ENCODE data around the gene ASB9. TPM values are rescaled to one million over a fixed set of nuclear protein-coding genes. Genes with fewer than 3 reads are reported as not detected.
A peak's percentile ranks its signal among the peaks of the same experiment; 100 is the strongest.
"Not testable (repeated sequence)": the region's sequence is repeated elsewhere in the genome, so short reads cannot be mapped to it uniquely, and the experiment has no call there.

The ASB9 gene
- polyA plus RNA-seq (ENCODE audit: insufficient read length in 4 of 4) = 10 to 100 TPM; 11.2 to 14.1 (median 12.8) TPM

GRCh38 chrX:15269618-15270521 is at the start of gene ASB9:
Gene ASB9, minus strand, starts transcription at chrX:15270083. Its CDS starts 209 bp downstream, at chrX:15269874.
- DNase-seq (ENCODE audit: low read depth in 4 of 4, low spot score in 3 of 4) = peak in 3 of 4 donors; percentile 26 to 50 (median 32)

GRCh38 chrX:15319075-15319474 is 49.2 kb upstream of the ASB9 start:
- DNase-seq (ENCODE audit: low read depth in 4 of 4, low spot score in 3 of 4) = no peak

- no peak for DNase-seq (ENCODE audit: low read depth in 4 of 4, low spot score in 3 of 4)
Observed at GRCh38 chrX:15315509-15315908, 45.6 kb upstream of the ASB9 start, which contains the start of gene ASB11. Gene ASB11, minus strand, starts transcription at chrX:15315640. Its CDS starts 35 bp downstream, at chrX:15315605.

- no peak for DNase-seq (ENCODE audit: low read depth in 4 of 4, low spot score in 3 of 4)
Observed at GRCh38 chrX:15314472-15314871, 44.6 kb upstream of the ASB9 start.

GRCh38 chrX:15311119-15311518 is 41.2 kb upstream of the ASB9 start:
- no peak for DNase-seq (ENCODE audit: low read depth in 4 of 4, low spot score in 3 of 4)

- peak in 2 of 4 donors; percentile 33 to 43 for DNase-seq (ENCODE audit: low read depth in 4 of 4, low spot score in 3 of 4)
Observed at GRCh38 chrX:15310117-15310516, 40.2 kb upstream of the ASB9 start.

GRCh38 chrX:15305899-15306298 is 36.0 kb upstream of the ASB9 start:
- DNase-seq (ENCODE audit: low read depth in 4 of 4, low spot score in 3 of 4) = not testable (repeated sequence)

GRCh38 chrX:15301924-15302323 is 32.0 kb upstream of the ASB9 start:
- no peak for DNase-seq (ENCODE audit: low read depth in 4 of 4, low spot score in 3 of 4)

- no peak for DNase-seq (ENCODE audit: low read depth in 4 of 4, low spot score in 3 of 4)
Observed at GRCh38 chrX:15299941-15300851, 30.3 kb upstream of the ASB9 start.

- no peak for DNase-seq (ENCODE audit: low read depth in 4 of 4, low spot score in 3 of 4)
Observed at GRCh38 chrX:15298780-15299179, 28.9 kb upstream of the ASB9 start.

GRCh38 chrX:15298201-15298600 is 28.3 kb upstream of the ASB9 start:
- DNase-seq (ENCODE audit: low read depth in 4 of 4, low spot score in 3 of 4) = no peak

GRCh38 chrX:15293451-15293850 is 23.6 kb upstream of the ASB9 start:
- no peak for DNase-seq (ENCODE audit: low read depth in 4 of 4, low spot score in 3 of 4)

- no peak for DNase-seq (ENCODE audit: low read depth in 4 of 4, low spot score in 3 of 4)
Observed at GRCh38 chrX:15292861-15293260, 23.0 kb upstream of the ASB9 start.

GRCh38 chrX:15277604-15278003 is 7.7 kb upstream of the ASB9 start:
- DNase-seq (ENCODE audit: low read depth in 4 of 4, low spot score in 3 of 4) = no peak

- DNase-seq (ENCODE audit: low read depth in 4 of 4, low spot score in 3 of 4) = no peak
Observed at GRCh38 chrX:15274946-15275345, 5.1 kb upstream of the ASB9 start.

GRCh38 chrX:15273275-15273674 is 3.4 kb upstream of the ASB9 start:
- DNase-seq (ENCODE audit: low read depth in 4 of 4, low spot score in 3 of 4) = not testable (repeated sequence)

- no peak for DNase-seq (ENCODE audit: low read depth in 4 of 4, low spot score in 3 of 4)
Observed at GRCh38 chrX:15271757-15272156, 1.9 kb upstream of the ASB9 start.

GRCh38 chrX:15269120-15269519 is 763 bp downstream of the ASB9 start:
- no peak for DNase-seq (ENCODE audit: low read depth in 4 of 4, low spot score in 3 of 4)

GRCh38 chrX:15254852-15255251 is 15.0 kb downstream of the ASB9 start:
- no peak for DNase-seq (ENCODE audit: low read depth in 4 of 4, low spot score in 3 of 4)

GRCh38 chrX:15245896-15246295 is 24.0 kb downstream of the ASB9 start:
- no peak for DNase-seq (ENCODE audit: low read depth in 4 of 4, low spot score in 3 of 4)

- no peak for DNase-seq (ENCODE audit: low read depth in 4 of 4, low spot score in 3 of 4)
Observed at GRCh38 chrX:15244421-15244820, 25.5 kb downstream of the ASB9 start.
